Stimulated activated CD4-positive, alpha-beta T cell treated with anti-CD3 and anti-CD28 coated beads, Interleukin-12 subunit alpha, Interleukin-12 subunit beta, amount 100 ng/mL, for 24 hours (primary cell): ENCODE measurements around the gene STARD10.
A peak's percentile ranks its signal among the peaks of the same experiment; 100 is the strongest.
"Not testable (repeated sequence)": the region's sequence is repeated elsewhere in the genome, so short reads cannot be mapped to it uniquely, and the experiment has no call there.

ENCODE experiments used
- DNase-seq, 2 experiments: peaks; one replicate each; pipeline ENCODE4 v3.0.0-alpha.2; 2020; ENCODE audit warnings: low read depth in 2 of 2

STARD10 gene

DNA sequence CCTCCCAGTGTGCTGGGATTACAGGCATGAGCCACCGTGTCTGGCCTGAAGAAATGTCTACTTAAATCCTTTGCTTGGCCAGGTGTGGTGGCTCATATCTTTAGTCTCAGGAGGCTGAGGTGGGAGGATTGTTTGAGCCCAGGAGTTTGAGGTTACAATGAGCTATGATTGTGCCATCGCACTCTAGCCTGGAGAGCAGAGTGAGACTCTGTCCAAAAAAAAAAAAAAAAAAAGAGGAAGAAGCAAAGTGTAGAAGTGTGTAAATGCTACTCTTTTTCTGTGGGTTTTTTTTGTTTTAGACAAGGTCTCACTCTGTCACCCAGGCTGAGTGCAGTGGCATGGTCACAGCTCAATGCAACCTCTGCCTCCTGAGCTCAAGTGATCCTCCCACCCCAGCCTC, 13.9 kb upstream of the STARD10 start:
- no peak for DNase-seq

GRCh38 chr11:72807021-72807693, 13.3 kb upstream of the STARD10 start:
- no peak for DNase-seq

DNA sequence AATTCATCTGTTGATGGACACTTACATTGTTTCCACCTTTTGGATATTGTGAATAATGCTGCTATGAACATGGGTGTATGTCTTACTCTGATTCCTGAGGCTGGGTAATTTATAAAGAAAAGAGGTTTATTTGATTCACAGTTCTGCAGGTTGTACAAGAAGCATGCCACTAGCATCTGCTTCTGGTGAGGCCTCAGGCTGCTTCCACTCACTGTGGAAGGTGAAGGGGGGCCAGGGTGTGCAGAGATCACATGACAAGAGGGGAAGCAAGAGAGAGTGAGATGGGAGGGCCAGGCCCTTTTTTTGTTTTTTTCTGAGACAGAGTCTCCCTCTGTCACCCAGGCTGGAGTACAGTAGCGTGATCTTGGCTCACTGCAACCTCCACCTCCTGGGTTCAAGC, 12.5 kb upstream of the STARD10 start:
- DNase-seq, result not testable (repeated sequence)

DNA sequence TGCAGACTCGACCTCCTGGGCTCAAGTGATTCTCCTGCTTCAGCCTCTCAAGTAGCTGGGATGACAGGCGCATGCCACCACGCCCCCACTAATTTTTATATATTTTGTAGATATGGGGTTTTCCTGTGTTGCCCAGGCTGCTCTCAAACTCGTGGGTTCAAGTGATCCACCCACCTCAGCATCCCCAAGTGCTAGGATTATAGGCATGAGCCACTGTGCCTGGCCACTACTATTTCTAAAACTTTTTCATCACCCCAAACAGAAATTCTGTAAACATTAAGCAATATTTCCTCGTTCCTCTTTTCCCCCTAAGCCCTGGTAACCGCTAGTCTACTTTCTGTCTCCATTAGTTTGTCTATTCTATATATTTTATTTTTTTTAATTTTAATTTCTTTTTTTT, 11.4 kb upstream of the STARD10 start:
- no peak for DNase-seq

- DNase-seq, result no peak
Observed at GRCh38 chr11:72802822-72803221, 9.0 kb upstream of the STARD10 start.

DNA sequence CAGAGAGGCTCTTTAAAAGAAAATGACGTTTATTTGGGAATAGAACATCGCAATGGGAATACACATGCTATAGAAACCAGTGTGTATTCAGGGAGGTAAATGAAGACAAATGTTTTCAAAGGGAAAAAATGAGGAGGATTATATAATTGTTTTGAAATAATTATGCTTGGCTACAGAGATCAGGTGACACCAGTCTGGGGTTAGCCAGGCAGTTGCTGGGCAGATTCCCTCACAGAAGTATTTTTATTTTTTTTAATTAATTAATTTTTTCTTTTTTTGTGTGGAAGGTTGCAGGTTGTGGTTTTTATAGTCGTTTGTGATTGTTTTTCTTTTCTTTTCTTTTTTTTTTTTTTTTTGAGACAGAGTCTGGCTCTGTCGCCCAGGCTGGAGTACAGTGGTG, 5.6 kb upstream of the STARD10 start:
- no peak for DNase-seq

DNA sequence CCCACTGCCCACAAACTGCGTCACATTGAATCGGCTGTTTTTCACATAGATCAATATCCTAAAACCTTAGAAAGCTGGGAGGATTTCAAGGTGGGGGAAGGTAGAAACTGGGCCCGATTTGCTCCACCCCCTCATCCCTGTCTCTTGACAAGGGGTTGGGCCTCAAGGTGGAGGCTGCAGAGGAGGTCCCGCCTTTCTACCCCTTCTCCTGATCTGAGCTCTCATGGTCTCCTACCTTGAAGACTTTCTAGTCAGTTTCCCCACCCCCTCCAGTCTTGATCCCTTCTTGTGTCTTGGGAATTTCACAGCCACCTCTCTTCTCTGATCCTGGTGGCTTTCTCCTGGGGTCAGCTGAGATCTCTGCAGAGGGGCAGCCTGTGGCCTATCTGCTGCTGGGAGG, 4.5 kb upstream of the STARD10 start:
- DNase-seq, result no peak

DNA sequence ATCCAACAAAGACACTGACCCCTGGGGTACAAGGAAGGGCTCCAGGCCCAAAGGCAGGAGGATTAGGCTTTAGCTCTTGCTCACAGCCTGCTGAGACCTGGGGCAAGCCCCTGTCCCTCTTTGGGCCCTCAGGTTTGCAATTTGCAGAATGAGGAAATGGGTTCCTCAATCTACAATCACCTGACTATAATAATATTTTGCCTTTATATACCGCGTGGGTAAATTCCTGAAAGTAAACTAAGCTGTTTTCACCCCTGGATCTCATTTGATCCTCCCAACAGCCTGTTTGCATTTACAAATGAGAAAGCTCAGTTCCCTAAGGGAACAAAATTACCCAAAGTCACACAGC, 797 bp downstream of the STARD10 start:
- no peak for DNase-seq

DNA sequence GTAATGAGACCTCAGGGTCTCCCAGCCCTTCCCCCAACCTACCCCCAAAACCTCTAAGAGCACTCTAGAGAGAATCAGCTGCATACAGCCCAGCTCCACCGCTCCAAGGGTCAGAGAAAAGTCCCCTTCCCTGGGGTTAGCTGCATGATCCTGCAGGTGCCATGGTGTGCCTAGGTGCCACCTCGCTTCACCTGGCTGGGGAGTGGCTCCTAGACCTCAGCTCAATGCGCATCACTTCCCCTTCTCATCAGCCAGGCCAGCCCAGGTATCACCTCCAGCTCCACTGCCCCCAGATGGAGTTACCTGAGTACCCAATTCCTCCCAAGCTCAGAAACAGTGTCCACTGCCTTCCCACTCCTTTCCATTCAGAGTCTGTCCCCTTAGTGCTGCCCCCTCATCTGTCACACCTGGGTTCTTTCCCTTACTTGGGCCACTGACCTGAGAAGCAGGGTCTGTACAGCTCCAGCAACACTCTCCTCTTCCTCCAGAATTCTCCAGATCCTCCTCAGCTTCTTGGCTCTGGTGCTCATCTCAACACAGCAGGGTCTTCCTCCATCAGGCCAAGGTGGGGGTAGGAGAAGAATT, 1.3 kb downstream of the STARD10 start:
- DNase-seq, result no peak

- DNase-seq, result not testable (repeated sequence)
Observed at GRCh38 chr11:72791228-72791627, 2.6 kb downstream of the STARD10 start.

DNA sequence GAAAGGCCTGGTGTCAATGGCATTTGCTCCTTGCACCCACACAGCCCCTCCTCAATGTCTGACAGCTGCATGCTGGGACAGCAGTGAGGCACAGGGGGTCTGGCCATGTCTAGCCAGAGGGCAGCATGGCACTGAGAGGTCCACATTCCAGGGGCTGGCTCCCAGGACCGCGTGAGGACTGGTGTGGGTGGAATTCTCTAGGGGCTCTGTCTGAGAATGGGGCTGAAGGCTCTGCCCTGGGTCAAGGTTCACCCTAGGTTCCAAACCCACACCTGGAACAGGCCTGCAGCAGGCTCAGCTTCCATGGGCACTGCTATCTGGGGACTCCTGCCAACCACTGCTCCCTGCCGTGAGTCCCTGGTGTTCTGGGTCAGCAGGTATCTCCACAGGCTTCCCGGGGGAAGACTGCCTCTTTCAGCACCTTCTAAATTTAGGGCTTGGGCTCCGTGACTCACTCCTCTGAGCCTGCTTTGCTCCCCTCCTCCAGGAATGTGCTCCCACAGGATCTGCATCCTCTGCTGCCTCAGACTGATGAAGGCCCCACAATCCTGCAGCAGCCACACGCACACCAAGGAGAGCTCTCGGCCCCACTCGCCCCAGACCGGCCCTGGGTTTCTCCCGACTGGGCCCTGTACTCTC, 4.2 kb downstream of the STARD10 start:
- no peak for DNase-seq

- no peak for DNase-seq
Observed at GRCh38 chr11:72788241-72788640, 5.6 kb downstream of the STARD10 start.

DNA sequence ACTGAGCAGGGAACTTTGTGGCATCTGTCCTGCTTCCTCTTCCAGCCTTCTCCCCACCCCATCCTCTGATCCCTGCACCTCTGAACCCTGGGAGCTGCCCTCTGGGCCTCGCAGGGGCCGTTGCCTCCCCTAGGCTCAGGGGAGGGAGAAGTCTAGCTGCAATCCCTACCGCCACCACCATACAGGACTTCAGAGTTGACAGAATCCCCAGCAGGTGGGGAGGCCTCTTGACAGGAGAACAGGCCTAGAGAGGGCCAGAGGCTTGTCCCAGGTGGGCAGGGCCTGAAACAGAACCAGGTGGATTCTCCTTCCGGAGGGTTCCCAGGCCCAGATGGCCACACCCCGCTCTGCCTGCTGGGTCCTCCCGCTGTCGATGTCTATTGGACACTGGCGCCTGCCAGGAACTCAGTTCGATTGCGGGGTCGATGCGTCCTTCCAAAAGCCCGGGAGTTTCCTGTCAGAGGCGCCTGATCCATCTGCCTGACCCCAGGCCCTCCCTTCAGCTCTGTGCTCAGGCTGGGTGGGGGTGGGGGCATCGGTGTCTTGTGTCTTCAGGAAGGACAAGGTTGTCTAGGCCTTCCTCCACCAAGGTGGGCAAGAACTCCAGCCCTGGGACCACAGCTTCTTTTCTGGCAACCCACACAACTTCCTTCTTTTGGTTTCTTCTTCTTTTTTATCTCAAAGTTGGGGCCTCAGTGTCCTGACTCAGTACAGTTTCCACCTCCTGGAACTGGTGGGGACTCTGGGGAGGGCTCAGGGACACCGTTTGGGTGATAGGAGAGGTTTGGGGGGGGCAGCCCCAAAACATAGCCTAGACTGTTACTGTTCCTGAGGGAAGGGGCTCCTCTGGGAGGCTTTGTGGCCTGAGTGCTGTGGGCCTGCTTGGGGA, 6.4 kb downstream of the STARD10 start:
- DNase-seq, result no peak

GRCh38 chr11:72786305-72787215, 7.3 kb downstream of the STARD10 start:
- DNase-seq, result no peak

DNA sequence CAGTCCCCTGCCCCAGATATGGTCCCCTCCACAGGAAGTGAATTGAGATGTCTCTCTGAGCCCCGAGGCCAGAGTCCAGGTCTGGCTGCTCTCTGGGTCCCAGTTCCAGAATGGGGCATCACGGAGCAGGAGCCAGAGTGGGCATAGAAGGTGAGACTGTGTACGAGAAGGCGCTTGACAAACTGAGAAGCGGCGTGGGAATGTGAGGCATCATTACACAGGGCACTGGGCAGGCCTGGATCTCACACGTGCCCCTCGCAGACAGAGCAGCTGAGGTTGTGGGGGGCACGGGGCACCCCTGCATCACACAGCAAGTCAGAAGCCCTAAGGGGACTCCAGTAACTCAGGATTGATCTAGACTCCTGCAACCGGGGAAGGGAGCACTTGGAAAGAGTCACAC, 9.2 kb downstream of the STARD10 start:
- no peak for DNase-seq

GRCh38 chr11:72783144-72783905, 10.5 kb downstream of the STARD10 start:
- no peak for DNase-seq

- no peak for DNase-seq
Observed at GRCh38 chr11:72782081-72782920, 11.5 kb downstream of the STARD10 start.

DNA sequence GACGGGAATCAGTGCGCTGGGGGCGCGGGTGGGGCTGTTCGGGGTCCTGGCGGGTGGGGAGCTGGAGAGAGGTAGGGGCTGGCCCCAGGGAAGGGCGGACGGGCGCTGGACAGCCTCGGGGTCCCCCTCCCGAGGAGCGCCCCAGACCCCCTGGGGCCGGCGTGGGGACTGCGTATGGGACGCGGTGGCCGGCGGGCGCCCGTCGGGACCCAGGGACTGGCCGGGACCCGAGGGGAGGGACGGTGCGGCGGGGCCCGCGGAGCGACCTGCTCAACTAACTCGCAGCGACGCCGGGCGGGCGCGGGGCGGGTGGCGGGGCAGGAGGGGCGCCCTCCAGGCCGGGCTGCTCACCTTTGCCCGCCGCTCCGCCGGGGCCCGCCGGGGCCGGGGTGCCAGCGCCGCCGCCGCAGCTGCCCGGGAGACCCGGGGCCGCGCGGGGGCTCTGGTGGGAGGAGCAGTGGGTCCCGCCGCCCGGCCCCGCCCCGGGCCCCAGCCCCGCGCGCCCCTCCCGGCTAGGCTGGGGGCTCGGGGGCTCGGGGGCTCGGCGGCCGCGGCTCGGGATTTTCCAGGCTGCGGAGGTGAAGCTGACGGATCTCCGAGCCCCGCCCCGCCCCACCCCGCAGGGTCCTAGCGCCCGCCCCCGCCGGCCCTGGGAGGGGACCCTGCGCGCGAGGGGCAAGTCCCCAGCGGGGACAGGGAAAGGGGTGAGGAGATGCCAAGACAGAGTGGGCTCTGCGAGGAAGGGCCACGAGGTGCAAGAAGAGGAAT, 12.3 kb downstream of the STARD10 start:
- DNase-seq, result peak; percentile 17 to 34

- no peak for DNase-seq
Observed at GRCh38 chr11:72781063-72781312, 12.9 kb downstream of the STARD10 start.
